ENCODE data around the gene KIF26B.

DNA sequence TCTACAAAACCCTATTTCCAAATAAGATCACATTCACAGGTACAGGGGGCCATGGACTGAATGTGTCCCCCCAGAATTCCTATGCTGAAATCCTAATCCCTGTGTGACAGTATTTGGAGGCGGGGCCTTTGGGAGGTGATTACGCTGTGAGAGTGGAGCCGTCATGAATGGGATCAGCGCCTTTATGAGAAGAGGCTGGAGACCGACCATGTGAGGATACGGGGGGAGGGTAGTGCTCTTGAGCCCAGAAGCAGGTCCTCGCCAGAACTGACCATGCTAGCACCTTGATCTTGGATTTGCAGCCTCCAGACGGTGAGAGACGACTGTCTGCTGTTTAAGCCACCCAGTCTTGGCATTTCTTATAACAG is 23.8 kb upstream of the KIF26B start:
- TF ChIP-seq, protein P1, sequence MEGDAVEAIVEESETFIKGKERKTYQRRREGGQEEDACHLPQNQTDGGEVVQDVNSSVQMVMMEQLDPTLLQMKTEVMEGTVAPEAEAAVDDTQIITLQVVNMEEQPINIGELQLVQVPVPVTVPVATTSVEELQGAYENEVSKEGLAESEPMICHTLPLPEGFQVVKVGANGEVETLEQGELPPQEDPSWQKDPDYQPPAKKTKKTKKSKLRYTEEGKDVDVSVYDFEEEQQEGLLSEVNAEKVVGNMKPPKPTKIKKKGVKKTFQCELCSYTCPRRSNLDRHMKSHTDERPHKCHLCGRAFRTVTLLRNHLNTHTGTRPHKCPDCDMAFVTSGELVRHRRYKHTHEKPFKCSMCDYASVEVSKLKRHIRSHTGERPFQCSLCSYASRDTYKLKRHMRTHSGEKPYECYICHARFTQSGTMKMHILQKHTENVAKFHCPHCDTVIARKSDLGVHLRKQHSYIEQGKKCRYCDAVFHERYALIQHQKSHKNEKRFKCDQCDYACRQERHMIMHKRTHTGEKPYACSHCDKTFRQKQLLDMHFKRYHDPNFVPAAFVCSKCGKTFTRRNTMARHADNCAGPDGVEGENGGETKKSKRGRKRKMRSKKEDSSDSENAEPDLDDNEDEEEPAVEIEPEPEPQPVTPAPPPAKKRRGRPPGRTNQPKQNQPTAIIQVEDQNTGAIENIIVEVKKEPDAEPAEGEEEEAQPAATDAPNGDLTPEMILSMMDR (IDR thresholded peaks at IDR 0.05), result no peak
- TF ChIP-seq POLR2A (IDR thresholded peaks at IDR 0.05) (no peak), EP300 (IDR thresholded peaks at IDR 0.05) (no peak), POLR2AphosphoS5 (IDR thresholded peaks at IDR 0.05) (no peak)

Data from stomach (tissue), 4 donors.